Keratinocyte (primary cell): ENCODE measurements around the gene USP38. TPM values are rescaled to one million over a fixed set of nuclear protein-coding genes. Genes with fewer than 3 reads are reported as not detected.

ENCODE experiments used
- DNase-seq: peaks from one replicate; pipeline ENCODE4 v3.0.0-alpha.2; 2011; ENCODE audit warnings: low read depth, missing footprints, low spot score
- FAIRE-seq: peaks from 2 replicates; lab custom pipeline; 2011; peaks lifted over from hg19 to GRCh38; lab: Jason Lieb, UNC
- H2AFZ ChIP-seq: 2 replicates; pipeline ENCODE4 v1.6.0; 2012; ENCODE audit warnings: low read length, control low read depth, inconsistent platforms; ENCODE audit not compliant: control insufficient read depth
- H3K27ac ChIP-seq: 2 replicates; pipeline ENCODE4 v1.5.1; 2011; ENCODE audit warnings: low read length; ENCODE audit not compliant: control insufficient read depth, insufficient read depth
- H3K27me3 ChIP-seq: 3 replicates; pipeline ENCODE4 v1.6.0; 2011; ENCODE audit warnings: low read length; ENCODE audit not compliant: control insufficient read depth, insufficient read depth; ENCODE audit errors: extremely low read depth
- H3K36me3 ChIP-seq, 2 experiments: 2 replicates in 1 of 2; 3 replicates in 1 of 2; pipeline ENCODE4 v1.5.1; 2011; ENCODE audit warnings: low read length in 2 of 2, mild to moderate bottlenecking in 1 of 2; ENCODE audit not compliant: control insufficient read depth in 2 of 2, insufficient read depth in 2 of 2; ENCODE audit errors: extremely low read depth in 1 of 2
- H3K4me1 ChIP-seq: 3 replicates; pipeline ENCODE4 v1.5.1; 2011; ENCODE audit warnings: low read length; ENCODE audit not compliant: control insufficient read depth, insufficient read depth; ENCODE audit errors: extremely low read depth
- H3K4me2 ChIP-seq: 3 replicates; pipeline ENCODE4 v1.6.0; 2011; ENCODE audit warnings: low read depth, low read length; ENCODE audit not compliant: control insufficient read depth, insufficient read depth; ENCODE audit errors: extremely low read depth
- H3K4me3 ChIP-seq, 3 experiments: fragments of 200-600 bp in 1 of 3; sonication (generic) in 1 of 3; 2 replicates in 2 of 3; 3 replicates in 1 of 3; pipeline ENCODE4 v1.5.1; 2011 to 2016; ENCODE audit warnings: low read length in 3 of 3, mild to moderate bottlenecking in 3 of 3, control low read depth in 2 of 3, inconsistent platforms in 1 of 3, low read depth in 1 of 3, mixed read lengths in 1 of 3, mixed run types in 1 of 3, moderate library complexity in 1 of 3; ENCODE audit not compliant: control insufficient read depth in 2 of 3, insufficient read depth in 2 of 3; ENCODE audit errors: extremely low read depth in 1 of 3
- H3K79me2 ChIP-seq: 2 replicates; pipeline ENCODE4 v1.6.0; 2012; ENCODE audit warnings: low read length; ENCODE audit not compliant: control insufficient read depth, insufficient read depth
- H3K9ac ChIP-seq: 3 replicates; pipeline ENCODE4 v1.6.0; 2011; ENCODE audit warnings: low read length; ENCODE audit not compliant: control insufficient read depth, insufficient read depth; ENCODE audit errors: extremely low read depth
- H3K9me1 ChIP-seq: 3 replicates; pipeline ENCODE4 v1.6.0; 2011; ENCODE audit warnings: low read length; ENCODE audit not compliant: control insufficient read depth, insufficient read depth; ENCODE audit errors: extremely low read depth
- H3K9me3 ChIP-seq: 2 replicates; pipeline ENCODE4 v1.5.1; 2012; ENCODE audit warnings: low read depth, low read length; ENCODE audit not compliant: control insufficient read depth
- H4K20me1 ChIP-seq: 3 replicates; pipeline ENCODE4 v1.6.0; 2011; ENCODE audit warnings: low read length; ENCODE audit not compliant: control insufficient read depth, insufficient read depth; ENCODE audit errors: extremely low read depth
- EZH2 ChIP-seq: IDR thresholded peaks from one replicate; pipeline ENCODE4 v1.6.1; 2012; ENCODE audit warnings: inconsistent platforms, mild to moderate bottlenecking, low read length, moderate library complexity
- dilution Hi-C: fragments of 300-500 bp; cut with MboI; formaldehyde crosslinking; loops from one replicate; pipeline ENCODE4 v1.7.0; 2020; ENCODE audit warnings: low sequenced_read_pairs; ENCODE audit not compliant: extremely low pct_ligation_motif_present
- polyA plus RNA-seq, 5 experiments: library from polyadenylated mRNA; depleted of rRNA in 3 of 5; stranded (reverse) in 3 of 5; stranded (forward) in 1 of 5; unstranded in 1 of 5; fragments of >200 nt; gene quantifications; 1 replicate in 1 of 5; 2 replicates in 3 of 5; 3 replicates in 1 of 5; pipeline versions ENCODE4 v1.2.1 to v1.2.3, GENCODE V29; 2011 to 2012; ENCODE audit warnings: missing spikeins in 2 of 5, low read depth in 1 of 5, low replicate concordance in 1 of 5
- TF ChIP-seq, protein P1 (sequence below), 3 experiments: IDR thresholded peaks in 1 of 3; conservative IDR thresholded peaks in 1 of 3; optimal IDR thresholded peaks in 1 of 3; 2 replicates in 2 of 3; 3 replicates in 1 of 3; pipeline versions ENCODE3 to v1.5.1; 2011; ENCODE audit warnings: low read length in 3 of 3, mild to moderate bottlenecking in 3 of 3, moderate library complexity in 2 of 3, control low read depth in 1 of 3, inconsistent platforms in 1 of 3; ENCODE audit not compliant: insufficient read depth in 2 of 3; ENCODE audit errors: extremely low read depth in 1 of 3

The USP38 gene
- polyA plus RNA-seq, 1 donor (not counting 4 experiments of a cell fraction or from before 2014, with no cell fraction given), result 12.8 TPM

DNA sequence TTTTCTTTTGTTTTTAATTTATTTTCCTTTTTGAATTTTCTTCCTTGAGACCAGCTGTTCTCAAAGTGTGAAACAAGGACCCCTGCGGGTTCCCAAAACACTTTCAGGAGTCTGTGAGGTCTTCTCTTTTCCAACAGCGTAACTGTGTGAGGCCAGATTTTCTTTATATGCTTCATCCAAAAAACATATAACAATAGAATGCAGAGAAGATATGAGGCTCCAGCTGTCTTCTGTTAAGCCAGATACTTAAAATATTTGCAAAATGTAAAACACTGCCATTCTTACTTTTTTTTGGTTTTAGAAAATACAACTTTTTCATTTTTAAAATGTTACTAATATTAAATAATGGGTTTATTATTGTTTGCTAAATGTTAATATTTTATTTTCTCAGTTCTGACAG, 27.8 kb downstream of the USP38 start:
- no peak for FAIRE-seq
- Histone ChIP-seq H3K9me3 (no peaks in the 10 kb centered on the region), H2AFZ (no peak overlapping the region)

DNA sequence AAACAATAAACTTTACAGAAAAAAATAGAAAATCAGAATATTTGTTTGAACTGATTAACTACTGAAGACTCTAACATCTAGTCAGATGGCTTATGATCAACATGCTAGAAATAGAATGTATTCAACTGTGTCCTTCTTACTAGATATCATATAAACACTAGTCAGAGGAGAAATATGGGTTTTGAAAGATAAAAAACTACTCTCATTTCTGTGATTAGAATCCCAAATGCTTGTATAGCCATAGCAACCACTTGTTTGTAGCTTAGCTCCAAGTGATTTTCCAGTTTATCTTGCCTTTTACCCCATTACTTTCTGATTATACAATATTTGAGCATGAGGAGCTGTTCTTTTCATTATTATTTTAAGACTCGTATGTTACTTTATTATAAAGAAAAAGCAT, 31.2 kb downstream of the USP38 start:
- dilution Hi-C loops, result no loop called here
- Histone ChIP-seq H3K27me3 (no peaks in the 10 kb centered on the region), H3K36me3 (peaks cover 0 to 4% of the 10 kb centered on the region in 2 experiments), H2AFZ (no peak overlapping the region), H3K4me3 (no peak overlapping the region), H3K9me1 (no peaks in the 10 kb centered on the region), H3K9me3 (no peaks in the 10 kb centered on the region), H4K20me1 (no peaks in the 10 kb centered on the region), H3K9ac (no peak overlapping the region), H3K4me1 (no peaks in the 10 kb centered on the region), H3K79me2 (no peaks in the 10 kb centered on the region), H3K27ac (no peak overlapping the region), H3K4me2 (no peak overlapping the region)
- FAIRE-seq (no peak), DNase-seq (no peak)
- TF ChIP-seq, protein P1, sequence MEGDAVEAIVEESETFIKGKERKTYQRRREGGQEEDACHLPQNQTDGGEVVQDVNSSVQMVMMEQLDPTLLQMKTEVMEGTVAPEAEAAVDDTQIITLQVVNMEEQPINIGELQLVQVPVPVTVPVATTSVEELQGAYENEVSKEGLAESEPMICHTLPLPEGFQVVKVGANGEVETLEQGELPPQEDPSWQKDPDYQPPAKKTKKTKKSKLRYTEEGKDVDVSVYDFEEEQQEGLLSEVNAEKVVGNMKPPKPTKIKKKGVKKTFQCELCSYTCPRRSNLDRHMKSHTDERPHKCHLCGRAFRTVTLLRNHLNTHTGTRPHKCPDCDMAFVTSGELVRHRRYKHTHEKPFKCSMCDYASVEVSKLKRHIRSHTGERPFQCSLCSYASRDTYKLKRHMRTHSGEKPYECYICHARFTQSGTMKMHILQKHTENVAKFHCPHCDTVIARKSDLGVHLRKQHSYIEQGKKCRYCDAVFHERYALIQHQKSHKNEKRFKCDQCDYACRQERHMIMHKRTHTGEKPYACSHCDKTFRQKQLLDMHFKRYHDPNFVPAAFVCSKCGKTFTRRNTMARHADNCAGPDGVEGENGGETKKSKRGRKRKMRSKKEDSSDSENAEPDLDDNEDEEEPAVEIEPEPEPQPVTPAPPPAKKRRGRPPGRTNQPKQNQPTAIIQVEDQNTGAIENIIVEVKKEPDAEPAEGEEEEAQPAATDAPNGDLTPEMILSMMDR (optimal IDR thresholded peaks at IDR 0.05 in 1 of 3, IDR thresholded peaks at IDR 0.05 in 1 of 3, conservative IDR thresholded peaks at IDR 0.05 in 1 of 3; ENCODE audit: extremely low read depth in 1 of 3, insufficient read depth in 2 of 3, low read length in 3 of 3), result no peak
- TF ChIP-seq EZH2, result no peak

More for the DNA sequence above, 27.8 kb downstream of the USP38 start:
- no peaks in the 10 kb centered on the region for H3K9me1 ChIP-seq
- H3K79me2 ChIP-seq, result no peaks in the 10 kb centered on the region
- H3K36me3 ChIP-seq, result peaks cover 0 to 2% of the 10 kb centered on the region in 2 experiments
- H3K27ac ChIP-seq, result no peak overlapping the region
- H3K4me1 ChIP-seq, result no peaks in the 10 kb centered on the region
- TF ChIP-seq, protein P1 (optimal IDR thresholded peaks at IDR 0.05 in 1 of 3, IDR thresholded peaks at IDR 0.05 in 1 of 3, conservative IDR thresholded peaks at IDR 0.05 in 1 of 3; ENCODE audit: extremely low read depth in 1 of 3, insufficient read depth in 2 of 3, low read length in 3 of 3), result no peak
- no peak for TF ChIP-seq EZH2
- H4K20me1 ChIP-seq, result no peaks in the 10 kb centered on the region
- no peak for DNase-seq
- dilution Hi-C loops, result no loop called here
- no peaks in the 10 kb centered on the region for H3K27me3 ChIP-seq
- H3K4me3 ChIP-seq, result no peak overlapping the region
- H3K4me2 ChIP-seq, result no peak overlapping the region
- H3K9ac ChIP-seq, result no peak overlapping the region
